SK-N-MC (cell line): ENCODE data around the gene ZNF146.

Experiments used
- EZH2 ChIP-seq: fragments of 200-600 bp; sonication (generic); IDR thresholded peaks from one replicate; pipeline ENCODE4 v1.6.1; 2017; ENCODE audit warnings: antibody characterized with exemption
- FOXP2 ChIP-seq: optimal IDR thresholded peaks from 2 replicates; pipeline ENCODE3; 2011; ENCODE audit warnings: mild to moderate bottlenecking, moderate library complexity; ENCODE audit not compliant: insufficient read depth; ENCODE audit errors: extremely low read length, control extremely low read depth
- POLR2AphosphoS5 ChIP-seq: IDR thresholded peaks from 2 replicates; pipeline ENCODE4 v1.6.1; 2012; ENCODE audit warnings: mild to moderate bottlenecking, low read depth, low read length, borderline replicate concordance

DNA sequence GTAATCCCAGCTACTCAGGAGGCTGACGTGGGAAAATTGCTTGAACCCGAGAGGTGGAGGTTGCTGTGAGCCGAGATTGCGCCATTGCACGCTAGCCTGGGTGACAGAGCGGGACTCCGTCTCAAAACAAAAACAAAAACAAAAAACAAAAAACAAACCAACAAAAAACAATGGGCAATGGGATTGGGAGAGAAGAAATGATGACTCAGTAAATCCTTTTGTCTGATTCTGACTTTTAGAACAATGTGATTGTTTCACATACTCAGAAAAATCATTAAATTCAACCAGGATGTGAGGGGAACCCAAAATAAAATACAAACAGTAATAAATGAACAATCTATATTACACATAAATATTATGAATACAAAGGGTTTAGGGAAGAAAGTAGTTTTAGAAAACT lies 5.5 kb upstream of the ZNF146 start:
- TF ChIP-seq EZH2 (no peak), POLR2AphosphoS5 (no peak), FOXP2 (no peak)
